Right lung (tissue), 10 donors: ENCODE measurements around the gene FAM209B. TPM values are rescaled to one million over a fixed set of nuclear protein-coding genes. Genes with fewer than 3 reads are reported as not detected.
"Not testable (repeated sequence)": the region's sequence is repeated elsewhere in the genome, so short reads cannot be mapped to it uniquely, and the experiment has no call there.

Source experiments
- DNase-seq, 2 donors: peaks; one replicate each; pipeline ENCODE4 v3.0.0-alpha.2; 2013
- long read RNA-seq, 8 donors: transcript quantifications; one replicate each; lab custom pipeline, GENCODE V29; 2026
- polyA plus RNA-seq, 5 donors: library from polyadenylated mRNA; unstranded; fragments of 120-200 nt; gene quantifications; one replicate each; pipeline versions ENCODE4 v1.2.1 to v1.2.3, GENCODE V29; 2013; ENCODE audit warnings: inconsistent platforms in 1 of 5, low replicate concordance in 1 of 5; ENCODE audit not compliant: insufficient read length in 5 of 5, insufficient read depth in 1 of 5

The FAM209B gene
- polyA plus RNA-seq: under 1 TPM in 4 of 5 donors, not detected in 1; 0.32 to 0.44 (median 0.39) TPM
- long read RNA-seq, donor 1: 0 reads
- long read RNA-seq, donor 2: 0 reads
- long read RNA-seq, donor 3: 0 reads
- long read RNA-seq, donor 4: 0 reads
- long read RNA-seq, donor 5: 0 reads
- long read RNA-seq, donor 6: 0 reads
- long read RNA-seq, donor 7, partial matches to known transcripts: 0 of 1 reads
- long read RNA-seq, donor 7, other reads (novel, unspliced or antisense): 0 of 1 reads
- long read RNA-seq, donor 8: 0 reads

GRCh38 chr20:56532946-56533345 is at the start of gene FAM209B:
TSS of gene FAM209B (plus strand) at chr20:56533246. CDS start at chr20:56533342, 96 bp downstream.
- not testable (repeated sequence) for DNase-seq

GRCh38 chr20:56483970-56484369 is 49.1 kb upstream of the FAM209B start:
- no peak for DNase-seq

GRCh38 chr20:56487216-56487615 is 45.8 kb upstream of the FAM209B start:
- no peak for DNase-seq

GRCh38 chr20:56488566-56488965 is 44.5 kb upstream of the FAM209B start:
- no peak for DNase-seq

GRCh38 chr20:56501116-56501515 is 31.9 kb upstream of the FAM209B start:
- DNase-seq: no peak

- DNase-seq: peak; percentile 28 to 34
Measured at GRCh38 chr20:56503916-56504315, 29.1 kb upstream of the FAM209B start.

- no peak for DNase-seq
Measured at GRCh38 chr20:56504373-56505005, 28.6 kb upstream of the FAM209B start.

- DNase-seq: no peak
Measured at GRCh38 chr20:56506103-56506502, 26.9 kb upstream of the FAM209B start.

- DNase-seq: no peak
Measured at GRCh38 chr20:56511926-56512325, 21.1 kb upstream of the FAM209B start.

GRCh38 chr20:56513161-56514150 is 19.6 kb upstream of the FAM209B start:
- DNase-seq: peak in 1 of 2 donors; percentile 14

GRCh38 chr20:56516631-56517030 is 16.4 kb upstream of the FAM209B start:
- DNase-seq: no peak

GRCh38 chr20:56517211-56517610 is 15.8 kb upstream of the FAM209B start:
- no peak for DNase-seq

GRCh38 chr20:56517641-56518040 is 15.4 kb upstream of the FAM209B start:
- no peak for DNase-seq

- DNase-seq: no peak
Measured at GRCh38 chr20:56518126-56518525, 14.9 kb upstream of the FAM209B start.

- DNase-seq: no peak
Measured at GRCh38 chr20:56518721-56519398, 14.2 kb upstream of the FAM209B start.

GRCh38 chr20:56519551-56519950 is 13.5 kb upstream of the FAM209B start:
- DNase-seq: no peak

GRCh38 chr20:56520180-56520579 is 12.9 kb upstream of the FAM209B start:
- no peak for DNase-seq

GRCh38 chr20:56520746-56521354 is 12.2 kb upstream of the FAM209B start:
- DNase-seq: not testable (repeated sequence)

GRCh38 chr20:56522311-56522710 is 10.7 kb upstream of the FAM209B start:
- DNase-seq: no peak

- DNase-seq: not testable (repeated sequence)
Measured at GRCh38 chr20:56524444-56524843, 8.6 kb upstream of the FAM209B start, which contains the start of gene FAM209A. TSS of gene FAM209A (plus strand) at chr20:56524744. CDS start at chr20:56524809, 65 bp downstream.

- no peak for DNase-seq
Measured at GRCh38 chr20:56527521-56527920, 5.5 kb upstream of the FAM209B start.
